ENCODE measurements around the gene CLEC2D.

CLEC2D gene

GRCh38 chr12:9741726-9742125 lies 72.2 kb downstream of the CLEC2D start:
- no peak overlapping the region for H3K27ac ChIP-seq (ENCODE audit: low read depth, low read length)

GRCh38 chr12:9742661-9743060 lies 73.1 kb downstream of the CLEC2D start:
- no peak overlapping the region for H3K27ac ChIP-seq (ENCODE audit: low read depth, low read length)
- H3K4me1 ChIP-seq (ENCODE audit: control insufficient read depth, insufficient read depth, low read length, unreplicated experiment) = no peaks in the 10 kb centered on the region
- H3K27me3 ChIP-seq (ENCODE audit: insufficient read depth, low read length) = no peaks in the 10 kb centered on the region; the same call in 1 of the 2 replicates
- H3K36me3 ChIP-seq (ENCODE audit: insufficient read depth, low read length) = no peaks in the 10 kb centered on the region
- H3K79me2 ChIP-seq (ENCODE audit: control insufficient read depth, insufficient read depth, low read length, unreplicated experiment) = no peaks in the 10 kb centered on the region
- H3K4me3 ChIP-seq (ENCODE audit: low read depth, low read length) = no peak overlapping the region
- H2AFZ ChIP-seq (ENCODE audit: low read length, unreplicated experiment) = no peak overlapping the region

More at GRCh38 chr12:9741726-9742125, 72.2 kb downstream of the CLEC2D start:
- no peaks in the 10 kb centered on the region for H3K4me1 ChIP-seq (ENCODE audit: control insufficient read depth, insufficient read depth, low read length, unreplicated experiment)
- no peaks in the 10 kb centered on the region for H3K36me3 ChIP-seq (ENCODE audit: insufficient read depth, low read length)
- no peak overlapping the region for H3K4me3 ChIP-seq (ENCODE audit: low read depth, low read length)
- no peaks in the 10 kb centered on the region; the same call in 1 of the 2 replicates for H3K27me3 ChIP-seq (ENCODE audit: insufficient read depth, low read length)
- no peaks in the 10 kb centered on the region for H3K79me2 ChIP-seq (ENCODE audit: control insufficient read depth, insufficient read depth, low read length, unreplicated experiment)
- no peak overlapping the region for H2AFZ ChIP-seq (ENCODE audit: low read length, unreplicated experiment)

GRCh38 chr12:9745199-9745598 lies 75.7 kb downstream of the CLEC2D start:
- H2AFZ ChIP-seq (ENCODE audit: low read length, unreplicated experiment) = no peak overlapping the region
- H3K27ac ChIP-seq (ENCODE audit: low read depth, low read length) = no peak overlapping the region
- H3K36me3 ChIP-seq (ENCODE audit: insufficient read depth, low read length) = no peaks in the 10 kb centered on the region
- no peaks in the 10 kb centered on the region for H3K79me2 ChIP-seq (ENCODE audit: control insufficient read depth, insufficient read depth, low read length, unreplicated experiment)
- no peaks in the 10 kb centered on the region for H3K4me1 ChIP-seq (ENCODE audit: control insufficient read depth, insufficient read depth, low read length, unreplicated experiment)
- no peaks in the 10 kb centered on the region; the same call in 1 of the 2 replicates for H3K27me3 ChIP-seq (ENCODE audit: insufficient read depth, low read length)
- no peak overlapping the region for H3K4me3 ChIP-seq (ENCODE audit: low read depth, low read length)
